SK-N-SH treated with all-trans-retinoic acid at 6 μM for 48 hours (cell line): ENCODE measurements around the gene PRDM5.

ENCODE experiments used
- ATAC-seq: fragments of 200-7000 bp; cut with Tn5 transposase; 3 replicates; pipeline ENCODE4 v1.9.1; 2020; ENCODE audit warnings: mild to moderate bottlenecking, moderate library complexity
- ARNTL ChIP-seq: fragments of 450-650 bp; formaldehyde crosslinking; IDR thresholded peaks from 2 replicates; pipeline ENCODE4 v1.5.0; 2020; ENCODE audit warnings: low read depth, mild to moderate bottlenecking, moderate library complexity, borderline replicate concordance
- BACH2 ChIP-seq: fragments of 250-450 bp; sonication (Bioruptor Pico); IDR thresholded peaks from 2 replicates; pipeline ENCODE4 v1.9.0; 2021; ENCODE audit warnings: mild to moderate bottlenecking, borderline replicate concordance
- ESRRG ChIP-seq: fragments of 250-450 bp; sonication (Bioruptor Pico); IDR thresholded peaks from 2 replicates; pipeline ENCODE4 v1.6.1; 2021; ENCODE audit warnings: mild to moderate bottlenecking
- GLIS3 ChIP-seq: fragments of 250-450 bp; sonication (Bioruptor Pico); IDR thresholded peaks from 2 replicates; pipeline ENCODE4 v1.5.0; 2020; ENCODE audit warnings: mild to moderate bottlenecking, moderate library complexity
- ISL1 ChIP-seq: fragments of 250-450 bp; sonication (Bioruptor Pico); IDR thresholded peaks from 2 replicates; pipeline ENCODE4 v2.1.2; 2022; ENCODE audit warnings: mild to moderate bottlenecking, moderate library complexity
- OSR1 ChIP-seq: fragments of 250-450 bp; sonication (Bioruptor Pico); IDR thresholded peaks from 2 replicates; pipeline ENCODE4 v1.8.0; 2022; ENCODE audit warnings: moderate library complexity, mild to moderate bottlenecking, inconsistent platforms
- PPARA ChIP-seq: fragments of 250-450 bp; sonication (Bioruptor Pico); IDR thresholded peaks from 2 replicates; pipeline ENCODE4 v1.5.0; 2020; ENCODE audit warnings: mild to moderate bottlenecking, borderline replicate concordance
- RARB ChIP-seq: fragments of 250-450 bp; sonication (Bioruptor Pico); IDR thresholded peaks from 2 replicates; pipeline ENCODE4 v1.8.0; 2021; ENCODE audit warnings: mild to moderate bottlenecking, moderate library complexity
- SNAI2 ChIP-seq: fragments of 250-450 bp; sonication (Bioruptor Pico); IDR thresholded peaks from 2 replicates; pipeline ENCODE4 v1.5.0; 2020; ENCODE audit warnings: mild to moderate bottlenecking, moderate library complexity
- TCF4 ChIP-seq: fragments of 250-450 bp; sonication (Bioruptor Pico); IDR thresholded peaks from 2 replicates; pipeline ENCODE4 v1.8.0; 2021; ENCODE audit warnings: mild to moderate bottlenecking, moderate library complexity, borderline replicate concordance
- TOX ChIP-seq: fragments of 250-450 bp; sonication (Bioruptor Pico); IDR thresholded peaks from 2 replicates; pipeline ENCODE4 v1.8.0; 2021; ENCODE audit warnings: mild to moderate bottlenecking, moderate library complexity, borderline replicate concordance
- ZC3H10 ChIP-seq: fragments of 250-450 bp; sonication (Bioruptor Pico); IDR thresholded peaks from 2 replicates; pipeline ENCODE4 v1.5.1; 2021; ENCODE audit warnings: mild to moderate bottlenecking, moderate library complexity
- ZFP3 ChIP-seq: fragments of 250-450 bp; sonication (Bioruptor Pico); IDR thresholded peaks from 2 replicates; pipeline ENCODE4 v1.5.0; 2020; ENCODE audit warnings: mild to moderate bottlenecking, moderate library complexity
- ZFP30 ChIP-seq: fragments of 450-650 bp; formaldehyde crosslinking; IDR thresholded peaks from 2 replicates; pipeline ENCODE4 v1.5.0; 2022; ENCODE audit warnings: mild to moderate bottlenecking, moderate library complexity
- ZNF565 ChIP-seq: fragments of 450-650 bp; formaldehyde crosslinking; conservative IDR thresholded peaks from 2 replicates; pipeline ENCODE4 v1.5.0; 2020; ENCODE audit warnings: low read depth, mild to moderate bottlenecking, moderate library complexity
- ZNF70 ChIP-seq: fragments of 450-650 bp; formaldehyde crosslinking; IDR thresholded peaks from 2 replicates; pipeline ENCODE4 v1.5.0; 2020; ENCODE audit warnings: mild to moderate bottlenecking, moderate library complexity
- ZNF8 ChIP-seq: fragments of 450-650 bp; formaldehyde crosslinking; IDR thresholded peaks from 2 replicates; pipeline ENCODE4 v1.5.0; 2020; ENCODE audit warnings: mild to moderate bottlenecking, moderate library complexity
- TF ChIP-seq, protein P1 (sequence below): fragments of 250-450 bp; sonication (Bioruptor Pico); IDR thresholded peaks from 2 replicates; pipeline ENCODE4 v1.5.1; 2021; ENCODE audit warnings: mild to moderate bottlenecking, moderate library complexity
- TF ChIP-seq, protein P2 (sequence below): fragments of 250-450 bp; sonication (Bioruptor Pico); IDR thresholded peaks from 2 replicates; pipeline ENCODE4 v1.5.0; 2020; ENCODE audit warnings: mild to moderate bottlenecking, moderate library complexity
- TF ChIP-seq, protein P3 (sequence below): fragments of 250-450 bp; sonication (Bioruptor Pico); IDR thresholded peaks from 2 replicates; pipeline ENCODE4 v1.8.0; 2021; ENCODE audit warnings: low read depth, mild to moderate bottlenecking, moderate library complexity, borderline replicate concordance
- TF ChIP-seq, protein P4 (sequence below): fragments of 250-450 bp; sonication (Bioruptor Pico); IDR thresholded peaks from 2 replicates; pipeline ENCODE4 v1.5.1; 2020; ENCODE audit warnings: low read depth, mild to moderate bottlenecking, moderate library complexity

The PRDM5 gene

DNA sequence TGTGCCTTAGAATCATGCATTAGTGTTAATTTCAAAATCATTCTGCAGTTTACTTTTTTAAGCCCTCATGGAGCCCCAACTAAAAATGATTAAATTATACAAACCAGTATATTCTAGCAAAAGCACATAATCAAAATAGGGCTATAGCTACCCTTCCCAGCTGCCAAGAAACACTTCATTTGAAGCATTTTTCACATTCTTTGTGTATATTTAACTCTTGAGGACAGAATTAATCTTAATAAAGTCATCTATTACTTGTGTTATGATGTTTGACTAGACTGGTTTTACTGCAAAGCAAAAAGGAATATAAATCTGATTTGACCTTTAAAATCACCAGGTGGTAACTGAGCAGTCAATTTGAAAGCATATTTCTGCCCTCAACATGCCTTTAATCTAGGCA lies 145.1 kb downstream of the PRDM5 start:
- TF ChIP-seq ISL1 (CRISPR knock-in tag) (peak; percentile 74), TCF4 (CRISPR knock-in tag) (no peak), BACH2 (CRISPR knock-in tag) (no peak)
- TF ChIP-seq, all 23 proteins: peak for 1
- no peak for ATAC-seq

DNA sequence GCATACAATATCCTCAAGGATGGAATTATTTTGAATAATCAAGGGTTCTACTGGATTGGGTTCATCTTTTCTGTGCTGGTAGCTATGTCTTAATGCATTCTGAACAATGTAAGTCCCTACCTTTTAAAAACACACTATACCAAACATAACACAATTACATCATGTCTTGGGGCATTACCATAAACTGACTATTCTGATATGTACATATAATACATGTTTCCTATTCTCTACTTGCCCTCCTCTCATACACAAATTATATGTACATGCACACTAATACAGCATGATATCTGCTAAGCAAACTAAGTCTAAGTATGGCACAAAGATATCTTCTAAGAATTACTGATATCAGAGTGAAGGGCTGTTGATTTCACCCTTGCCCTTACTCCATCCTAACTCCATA lies 147.1 kb downstream of the PRDM5 start:
- no peak for ATAC-seq

DNA sequence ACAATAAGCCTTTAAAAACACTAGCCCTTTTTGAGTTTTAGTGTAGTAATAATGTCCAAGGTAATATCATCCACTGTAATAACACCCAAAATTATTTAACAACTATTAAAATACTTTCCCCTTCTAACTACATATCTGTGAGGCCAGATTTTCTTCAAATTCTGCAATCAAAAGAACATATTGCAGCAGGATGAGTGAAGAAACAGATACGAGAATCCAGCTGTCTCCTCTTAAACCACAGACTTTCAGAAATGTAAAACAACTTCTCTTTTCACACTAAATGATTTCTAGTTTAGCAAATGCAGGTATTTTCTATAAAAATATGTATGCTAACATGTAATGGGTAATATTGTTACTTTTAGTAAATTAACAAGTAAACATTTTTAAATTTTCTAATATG lies 148.9 kb downstream of the PRDM5 start:
- ATAC-seq, result no peak
- no peak for TF ChIP-seq ZC3H10
- no peak for TF ChIP-seq ZNF70
- TF ChIP-seq, protein P1, sequence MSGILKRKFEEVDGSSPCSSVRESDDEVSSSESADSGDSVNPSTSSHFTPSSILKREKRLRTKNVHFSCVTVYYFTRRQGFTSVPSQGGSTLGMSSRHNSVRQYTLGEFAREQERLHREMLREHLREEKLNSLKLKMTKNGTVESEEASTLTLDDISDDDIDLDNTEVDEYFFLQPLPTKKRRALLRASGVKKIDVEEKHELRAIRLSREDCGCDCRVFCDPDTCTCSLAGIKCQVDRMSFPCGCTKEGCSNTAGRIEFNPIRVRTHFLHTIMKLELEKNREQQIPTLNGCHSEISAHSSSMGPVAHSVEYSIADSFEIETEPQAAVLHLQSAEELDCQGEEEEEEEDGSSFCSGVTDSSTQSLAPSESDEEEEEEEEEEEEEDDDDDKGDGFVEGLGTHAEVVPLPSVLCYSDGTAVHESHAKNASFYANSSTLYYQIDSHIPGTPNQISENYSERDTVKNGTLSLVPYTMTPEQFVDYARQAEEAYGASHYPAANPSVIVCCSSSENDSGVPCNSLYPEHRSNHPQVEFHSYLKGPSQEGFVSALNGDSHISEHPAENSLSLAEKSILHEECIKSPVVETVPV (CRISPR knock-in tag), result no peak
- no peak for TF ChIP-seq ARNTL
- no peak for TF ChIP-seq RARB (CRISPR knock-in tag)
- no peak for TF ChIP-seq BACH2 (CRISPR knock-in tag)
- TF ChIP-seq ZNF565 (CRISPR knock-in tag), result no peak
- TF ChIP-seq ESRRG (CRISPR knock-in tag), result no peak
- no peak for TF ChIP-seq GLIS3 (CRISPR knock-in tag)
- no peak for TF ChIP-seq OSR1 (CRISPR knock-in tag)
- TF ChIP-seq, protein P2, sequence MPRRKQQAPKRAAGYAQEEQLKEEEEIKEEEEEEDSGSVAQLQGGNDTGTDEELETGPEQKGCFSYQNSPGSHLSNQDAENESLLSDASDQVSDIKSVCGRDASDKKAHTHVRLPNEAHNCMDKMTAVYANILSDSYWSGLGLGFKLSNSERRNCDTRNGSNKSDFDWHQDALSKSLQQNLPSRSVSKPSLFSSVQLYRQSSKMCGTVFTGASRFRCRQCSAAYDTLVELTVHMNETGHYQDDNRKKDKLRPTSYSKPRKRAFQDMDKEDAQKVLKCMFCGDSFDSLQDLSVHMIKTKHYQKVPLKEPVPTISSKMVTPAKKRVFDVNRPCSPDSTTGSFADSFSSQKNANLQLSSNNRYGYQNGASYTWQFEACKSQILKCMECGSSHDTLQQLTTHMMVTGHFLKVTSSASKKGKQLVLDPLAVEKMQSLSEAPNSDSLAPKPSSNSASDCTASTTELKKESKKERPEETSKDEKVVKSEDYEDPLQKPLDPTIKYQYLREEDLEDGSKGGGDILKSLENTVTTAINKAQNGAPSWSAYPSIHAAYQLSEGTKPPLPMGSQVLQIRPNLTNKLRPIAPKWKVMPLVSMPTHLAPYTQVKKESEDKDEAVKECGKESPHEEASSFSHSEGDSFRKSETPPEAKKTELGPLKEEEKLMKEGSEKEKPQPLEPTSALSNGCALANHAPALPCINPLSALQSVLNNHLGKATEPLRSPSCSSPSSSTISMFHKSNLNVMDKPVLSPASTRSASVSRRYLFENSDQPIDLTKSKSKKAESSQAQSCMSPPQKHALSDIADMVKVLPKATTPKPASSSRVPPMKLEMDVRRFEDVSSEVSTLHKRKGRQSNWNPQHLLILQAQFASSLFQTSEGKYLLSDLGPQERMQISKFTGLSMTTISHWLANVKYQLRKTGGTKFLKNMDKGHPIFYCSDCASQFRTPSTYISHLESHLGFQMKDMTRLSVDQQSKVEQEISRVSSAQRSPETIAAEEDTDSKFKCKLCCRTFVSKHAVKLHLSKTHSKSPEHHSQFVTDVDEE (CRISPR knock-in tag), result no peak
- no peak for TF ChIP-seq TOX
- no peak for TF ChIP-seq ZFP30
- TF ChIP-seq SNAI2 (CRISPR knock-in tag), result no peak

More for the DNA sequence above, 147.1 kb downstream of the PRDM5 start:
- TF ChIP-seq PPARA (CRISPR knock-in tag) (no peak), SNAI2 (CRISPR knock-in tag) (no peak), GLIS3 (CRISPR knock-in tag) (no peak), TOX (no peak), BACH2 (CRISPR knock-in tag) (no peak), ISL1 (CRISPR knock-in tag) (no peak), RARB (CRISPR knock-in tag) (no peak), ESRRG (CRISPR knock-in tag) (no peak), TCF4 (CRISPR knock-in tag) (no peak), ZNF565 (CRISPR knock-in tag) (no peak), ZNF8 (no peak), OSR1 (CRISPR knock-in tag) (no peak), ZFP3 (CRISPR knock-in tag) (no peak)
- TF ChIP-seq, protein P1 (CRISPR knock-in tag), result no peak
- TF ChIP-seq, protein P3, sequence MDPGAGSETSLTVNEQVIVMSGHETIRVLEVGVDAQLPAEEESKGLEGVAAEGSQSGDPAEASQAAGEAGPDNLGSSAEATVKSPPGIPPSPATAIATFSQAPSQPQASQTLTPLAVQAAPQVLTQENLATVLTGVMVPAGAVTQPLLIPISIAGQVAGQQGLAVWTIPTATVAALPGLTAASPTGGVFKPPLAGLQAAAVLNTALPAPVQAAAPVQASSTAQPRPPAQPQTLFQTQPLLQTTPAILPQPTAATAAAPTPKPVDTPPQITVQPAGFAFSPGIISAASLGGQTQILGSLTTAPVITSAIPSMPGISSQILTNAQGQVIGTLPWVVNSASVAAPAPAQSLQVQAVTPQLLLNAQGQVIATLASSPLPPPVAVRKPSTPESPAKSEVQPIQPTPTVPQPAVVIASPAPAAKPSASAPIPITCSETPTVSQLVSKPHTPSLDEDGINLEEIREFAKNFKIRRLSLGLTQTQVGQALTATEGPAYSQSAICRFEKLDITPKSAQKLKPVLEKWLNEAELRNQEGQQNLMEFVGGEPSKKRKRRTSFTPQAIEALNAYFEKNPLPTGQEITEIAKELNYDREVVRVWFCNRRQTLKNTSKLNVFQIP, result no peak
- TF ChIP-seq, protein P4, sequence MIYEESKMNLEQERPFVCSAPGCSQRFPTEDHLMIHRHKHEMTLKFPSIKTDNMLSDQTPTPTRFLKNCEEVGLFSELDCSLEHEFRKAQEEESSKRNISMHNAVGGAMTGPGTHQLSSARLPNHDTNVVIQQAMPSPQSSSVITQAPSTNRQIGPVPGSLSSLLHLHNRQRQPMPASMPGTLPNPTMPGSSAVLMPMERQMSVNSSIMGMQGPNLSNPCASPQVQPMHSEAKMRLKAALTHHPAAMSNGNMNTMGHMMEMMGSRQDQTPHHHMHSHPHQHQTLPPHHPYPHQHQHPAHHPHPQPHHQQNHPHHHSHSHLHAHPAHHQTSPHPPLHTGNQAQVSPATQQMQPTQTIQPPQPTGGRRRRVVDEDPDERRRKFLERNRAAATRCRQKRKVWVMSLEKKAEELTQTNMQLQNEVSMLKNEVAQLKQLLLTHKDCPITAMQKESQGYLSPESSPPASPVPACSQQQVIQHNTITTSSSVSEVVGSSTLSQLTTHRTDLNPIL (CRISPR knock-in tag), result no peak
- TF ChIP-seq, protein P2 (CRISPR knock-in tag), result no peak
